Cerebellar cortex (tissue), 1 donor: Measurements from ENCODE around the gene PHLDB2.

Source experiments
- DNase-seq: peaks from one replicate; pipeline ENCODE4 v3.0.0-alpha.2; 2015; ENCODE audit warnings: low spot score

Gene PHLDB2

DNA sequence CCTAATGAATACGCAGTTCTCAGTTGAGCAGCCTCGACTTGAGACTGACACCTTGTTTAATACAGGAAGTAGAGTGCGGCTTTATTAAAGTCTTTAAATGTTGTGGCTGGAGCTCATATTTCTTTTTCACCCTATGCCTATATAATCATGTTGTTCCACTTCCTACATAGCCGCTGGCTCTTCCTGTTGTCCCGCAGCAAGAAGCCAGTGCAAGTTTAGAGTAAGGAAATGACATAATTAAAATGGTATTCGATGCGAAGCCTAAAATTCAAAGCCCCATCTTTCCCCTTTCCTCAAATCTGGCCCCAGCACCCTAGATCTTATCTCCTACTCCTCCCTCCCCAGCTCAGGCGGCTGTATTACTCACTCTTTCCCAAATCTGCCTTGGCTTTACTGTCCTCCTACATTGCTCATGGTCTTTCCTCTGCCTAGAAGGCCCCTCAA, 7.5 kb upstream of the PHLDB2 start:
- DNase-seq = no peak

DNA sequence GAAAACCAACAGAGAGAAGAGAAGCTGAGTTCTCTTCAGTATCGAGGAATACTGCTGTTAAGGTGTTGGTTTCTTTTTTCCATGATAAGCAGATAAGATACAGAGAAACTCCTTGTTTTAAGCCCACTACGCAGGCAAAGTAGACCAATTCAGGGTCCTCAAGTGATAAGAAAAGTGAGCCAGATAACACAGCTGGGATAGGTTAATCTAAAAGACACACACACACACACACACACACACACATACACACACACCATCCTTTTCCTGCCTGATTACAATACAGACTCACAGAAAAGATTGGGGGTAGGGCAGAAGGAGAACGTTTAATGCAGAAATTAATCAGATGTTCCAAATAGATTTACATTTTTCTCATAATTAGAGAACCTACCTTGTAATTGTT, 6.5 kb upstream of the PHLDB2 start:
- no peak for DNase-seq

DNA sequence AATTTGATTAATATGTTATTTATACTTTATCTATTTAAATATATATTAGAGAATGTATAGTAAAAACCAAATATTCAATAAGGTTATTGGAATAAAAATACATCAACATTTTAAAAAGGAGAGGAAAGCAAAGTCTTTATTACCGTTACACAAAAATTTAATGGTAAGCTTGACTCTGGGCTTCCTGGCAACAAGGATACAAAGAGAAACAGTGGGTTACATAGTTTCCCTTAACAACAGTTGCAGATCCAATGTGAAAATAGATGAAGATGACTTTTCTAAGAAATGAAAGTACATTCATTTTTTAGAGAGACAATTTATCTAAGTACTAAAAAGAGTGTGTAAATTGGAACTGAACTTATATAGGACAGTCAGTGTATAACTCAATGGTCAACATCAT, 6.0 kb upstream of the PHLDB2 start:
- no peak for DNase-seq

DNA sequence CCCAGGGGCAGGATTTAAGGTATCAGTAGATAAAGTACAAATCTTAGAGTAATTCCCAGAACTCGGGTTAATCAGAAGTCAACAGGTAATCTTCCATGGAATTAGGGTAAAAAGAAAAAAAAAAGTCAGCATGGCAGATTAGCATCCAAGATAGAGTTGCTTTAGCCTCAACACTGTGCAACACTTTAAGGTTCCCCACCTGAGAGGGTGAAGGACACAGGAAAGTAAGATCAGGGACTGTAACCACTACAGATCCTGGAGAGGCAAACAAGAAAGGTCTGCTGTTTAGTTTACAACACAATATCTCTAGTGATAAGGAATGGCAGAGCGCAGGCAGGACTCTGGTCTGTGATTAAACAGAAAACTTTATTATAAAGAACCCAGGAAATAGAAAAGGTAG, 4.1 kb upstream of the PHLDB2 start:
- no peak for DNase-seq

DNA sequence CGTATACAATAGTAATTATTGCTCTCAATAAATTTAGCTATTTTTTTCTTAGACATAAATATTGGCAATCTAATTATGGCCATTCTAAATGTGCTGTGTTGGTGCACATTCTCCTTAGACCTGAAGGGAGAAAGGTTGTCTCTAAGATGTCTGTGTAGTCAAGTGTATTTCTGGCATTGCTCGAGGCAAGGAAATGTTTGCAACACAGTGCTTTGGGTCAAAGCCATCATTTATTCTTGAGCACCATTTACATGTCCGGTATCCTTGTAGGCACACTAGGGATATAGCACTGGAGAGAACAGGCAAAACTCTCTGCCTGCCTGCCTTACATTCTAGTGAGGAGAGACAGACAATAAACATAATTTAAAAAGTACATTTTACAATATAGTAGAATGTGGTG, 2.6 kb upstream of the PHLDB2 start:
- no peak for DNase-seq

DNA sequence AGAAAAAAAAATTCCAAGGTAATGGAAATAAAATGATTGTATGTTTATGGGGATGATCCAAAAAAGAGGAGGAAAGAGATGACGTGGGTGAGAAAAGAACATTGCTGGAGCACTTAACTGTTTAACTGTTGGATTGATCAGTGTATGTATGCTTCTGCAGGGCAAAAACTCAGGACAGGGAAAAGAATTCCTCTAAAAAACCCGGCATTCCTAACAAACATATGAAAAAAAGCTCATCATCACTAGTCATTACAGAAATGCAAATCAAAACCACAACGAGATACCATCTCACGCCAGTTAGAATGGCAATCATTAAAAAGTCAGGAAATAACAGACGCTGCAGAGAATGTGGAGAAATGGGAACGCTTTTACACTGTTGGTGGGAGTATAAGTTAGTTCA, 1.6 kb upstream of the PHLDB2 start:
- no peak for DNase-seq

DNA sequence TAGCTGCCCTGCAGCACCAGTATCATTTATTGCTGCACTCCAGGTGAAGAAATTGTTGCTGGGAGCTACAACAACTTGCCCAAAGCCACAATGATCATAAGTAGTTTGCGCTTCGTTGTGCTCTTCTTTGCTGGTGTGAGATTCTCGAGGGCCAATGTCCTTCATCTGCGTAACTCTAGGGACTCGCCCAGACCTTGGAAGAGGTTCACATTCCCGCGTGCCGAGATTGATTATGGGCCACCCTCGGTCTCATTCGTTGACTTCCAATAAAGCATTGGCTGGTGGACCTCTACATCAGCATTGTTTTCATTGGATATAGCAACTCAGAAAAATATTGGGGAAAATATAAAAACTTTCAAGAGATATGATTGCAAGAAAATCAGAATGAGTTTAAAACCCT, 423 bp upstream of the PHLDB2 start:
- no peak for DNase-seq

DNA sequence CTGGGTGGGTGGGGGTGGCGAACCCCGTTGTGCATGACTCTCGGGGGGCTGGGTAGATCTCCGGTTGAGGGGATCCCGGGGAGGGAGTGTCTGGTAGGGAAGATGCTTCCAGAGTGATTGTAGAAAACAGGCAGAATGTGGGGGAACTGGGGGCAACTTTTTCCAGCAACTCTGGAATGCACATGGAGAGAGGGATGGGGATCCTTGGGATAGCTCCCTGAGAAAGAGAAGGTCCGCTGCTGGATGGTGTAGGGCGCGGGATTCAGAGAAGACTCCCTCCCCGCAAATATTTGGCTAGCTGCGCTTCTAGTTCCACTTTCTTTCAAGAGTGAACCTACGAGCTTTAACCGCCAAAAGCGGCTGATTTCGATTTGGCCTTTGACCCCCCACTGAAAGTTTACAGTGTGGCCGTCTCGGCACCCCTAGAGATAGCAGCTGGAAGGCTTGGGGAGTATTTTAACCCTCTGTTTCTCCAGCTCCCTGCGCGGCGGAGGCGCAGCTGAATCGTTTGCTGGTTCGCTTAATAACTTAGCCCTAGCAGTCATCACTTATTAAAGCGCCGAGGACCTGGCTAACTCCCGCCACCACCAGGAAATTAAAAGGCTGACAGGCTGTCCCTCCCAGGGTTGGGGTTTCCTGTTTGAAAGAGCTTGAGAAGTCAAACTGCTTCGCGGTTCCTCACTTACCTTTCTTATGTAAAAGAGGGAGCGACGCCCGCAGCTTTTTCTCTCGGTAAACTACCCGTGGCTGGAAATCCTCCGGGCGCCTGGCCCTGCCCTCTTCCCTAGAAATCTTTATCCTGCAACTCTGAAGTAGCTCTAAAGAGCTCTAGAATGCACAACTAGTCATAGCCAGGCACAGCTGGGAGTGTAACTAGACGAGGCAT, 1.2 kb downstream of the PHLDB2 start:
- DNase-seq = peak; percentile 21

DNA sequence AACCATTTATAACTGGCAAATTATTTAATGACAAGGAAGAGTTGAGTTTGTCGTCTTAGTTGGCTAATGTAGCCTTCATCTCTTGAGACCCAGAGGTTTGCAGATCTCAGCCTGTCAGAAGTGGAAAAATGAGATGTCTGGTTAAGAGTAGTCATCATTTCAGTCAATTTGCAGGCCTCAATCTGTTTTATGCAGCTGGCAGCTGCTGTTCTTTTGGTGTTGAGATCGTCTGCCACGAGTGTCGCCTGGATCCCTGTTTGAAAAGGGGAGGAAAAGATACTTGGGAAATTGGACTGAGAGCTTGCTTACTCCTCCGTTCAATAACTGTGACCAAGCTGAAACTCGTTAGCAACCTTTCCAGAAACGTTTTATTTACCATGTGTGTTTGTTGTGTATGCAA, 2.3 kb downstream of the PHLDB2 start:
- DNase-seq = no peak

DNA sequence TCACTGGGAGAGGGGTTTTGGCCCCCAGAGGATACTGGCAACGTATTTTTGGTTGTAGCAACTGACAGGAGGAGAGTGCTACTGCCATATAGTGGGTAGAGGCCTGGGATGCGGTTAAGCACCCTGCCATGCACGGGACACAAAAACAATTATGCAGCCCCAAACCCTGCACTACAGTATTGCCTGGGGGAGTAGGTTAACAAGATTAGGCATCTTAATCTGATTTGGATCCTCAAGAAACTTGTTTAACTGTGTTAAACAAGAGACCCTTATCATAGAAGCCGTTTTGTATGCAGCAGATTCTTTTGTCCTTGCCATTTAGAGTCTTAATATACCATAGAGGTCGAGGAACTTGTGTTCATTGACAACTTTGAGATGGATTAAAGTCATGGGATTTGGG, 3.4 kb downstream of the PHLDB2 start:
- DNase-seq = no peak

DNA sequence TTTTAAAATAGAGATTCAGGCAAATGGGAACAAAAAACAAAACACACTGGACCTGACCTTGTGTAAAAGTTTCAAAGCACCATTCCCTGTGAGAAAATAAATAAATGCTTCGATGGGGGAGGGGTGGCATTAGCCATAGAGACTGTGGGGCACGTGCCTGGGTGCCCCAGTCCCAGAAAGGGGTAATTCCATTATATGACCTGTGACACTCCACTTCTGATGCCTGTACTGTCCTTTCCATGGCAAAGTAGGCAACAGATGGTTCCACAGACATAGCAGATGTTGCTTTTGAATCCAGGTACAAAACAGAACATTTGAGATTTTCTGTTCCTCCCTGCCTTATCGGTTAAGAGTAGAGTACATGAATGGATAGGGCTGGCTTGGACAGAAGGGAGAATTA, 3.9 kb downstream of the PHLDB2 start:
- DNase-seq = no peak

DNA sequence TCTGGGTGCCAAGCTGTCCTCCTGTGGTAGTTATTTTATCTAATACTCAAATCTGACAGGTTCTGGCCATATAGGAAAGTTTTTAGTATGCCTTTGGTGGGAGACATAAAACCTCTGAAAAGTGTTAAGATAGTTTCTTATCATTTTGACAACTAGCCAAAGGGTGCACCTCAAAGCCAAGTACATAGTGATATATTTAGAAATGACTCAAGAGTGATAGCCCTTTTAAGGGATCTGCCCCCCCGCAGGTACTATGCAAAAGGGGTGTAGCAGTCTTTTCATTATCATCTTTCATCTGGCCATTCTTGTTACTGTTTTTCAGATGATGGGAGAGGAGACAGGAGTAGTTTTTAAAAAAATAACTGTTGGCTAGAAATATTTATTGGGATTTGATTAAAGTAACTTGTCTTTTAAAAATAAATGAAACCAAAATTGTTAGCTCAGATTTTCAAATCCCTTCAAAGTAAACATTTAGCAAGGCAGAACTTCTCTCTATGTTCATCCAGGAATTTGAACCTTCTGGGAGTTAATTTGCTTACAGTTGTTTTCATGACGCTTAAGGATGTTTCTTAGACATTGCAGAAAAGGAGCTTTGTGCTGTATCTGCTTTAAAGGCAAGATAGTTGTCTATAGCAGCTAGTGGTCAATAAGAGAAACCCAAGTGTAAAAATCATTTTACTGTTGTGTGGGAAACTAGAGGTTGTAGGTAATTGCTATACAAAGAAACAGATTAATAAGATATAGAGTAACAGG, 5.1 kb downstream of the PHLDB2 start:
- DNase-seq = no peak

DNA sequence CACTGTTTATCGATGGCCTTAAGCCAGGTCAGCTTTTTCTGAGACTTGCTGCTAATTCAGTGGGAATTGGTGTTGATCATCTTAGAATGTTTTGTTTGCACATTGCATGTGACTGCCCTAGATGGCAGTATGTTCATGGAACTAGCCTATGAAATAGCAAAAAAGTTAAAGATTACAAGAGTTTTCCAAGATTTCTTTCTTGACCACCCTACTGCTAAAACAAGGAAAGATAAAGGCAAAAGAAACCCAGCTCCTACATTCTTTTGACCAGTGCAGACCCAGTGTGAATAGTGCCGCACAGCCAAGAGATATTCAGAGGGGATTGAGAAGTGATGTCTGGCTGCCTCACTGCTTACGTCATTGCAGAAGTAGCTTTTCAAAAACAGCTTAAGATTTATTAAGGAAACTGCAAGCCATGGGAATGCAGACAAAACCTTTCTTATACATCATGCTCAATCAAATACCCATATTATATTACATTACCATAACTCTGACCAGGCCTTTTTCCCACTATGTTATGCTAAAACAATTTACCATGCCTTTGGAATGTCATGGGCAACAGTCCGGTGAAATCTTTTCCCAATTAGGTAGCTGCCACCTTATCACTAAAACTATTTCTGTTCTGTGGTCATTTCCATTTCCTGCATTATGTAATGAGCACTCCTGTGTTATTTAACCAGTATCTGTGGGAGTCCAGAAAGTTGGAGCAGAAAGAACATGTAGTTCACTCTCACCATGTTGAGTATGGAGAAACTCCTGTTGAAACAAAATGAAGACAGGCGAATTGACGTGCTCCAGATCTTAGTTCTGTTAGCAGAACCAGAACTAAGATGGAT, 6.0 kb downstream of the PHLDB2 start:
- DNase-seq = no peak

DNA sequence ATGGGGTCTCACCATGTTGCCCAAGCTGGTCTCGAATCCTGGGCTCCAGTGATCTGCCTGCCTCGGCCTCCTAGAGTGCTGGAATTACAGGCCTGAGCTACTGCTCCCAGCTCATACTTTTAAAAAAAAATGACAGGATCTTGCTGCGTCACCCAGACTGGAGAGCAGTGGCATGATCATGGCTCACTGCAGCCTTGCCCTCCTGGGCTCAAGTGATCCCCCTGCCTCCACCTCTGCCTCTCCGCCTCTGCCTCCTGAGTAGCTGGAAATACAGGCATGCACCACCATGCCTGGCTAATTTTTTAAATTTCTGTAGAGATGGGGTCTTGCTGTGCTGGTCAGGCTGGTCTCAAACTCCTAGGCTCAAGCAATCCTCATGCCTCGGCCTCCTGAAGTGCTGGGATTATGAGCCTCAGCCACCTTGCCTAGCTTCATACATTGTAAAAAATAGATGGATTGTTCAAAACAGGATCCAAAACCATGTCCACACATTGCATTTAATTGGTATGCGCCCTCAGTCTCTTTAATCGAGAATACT, 8.9 kb downstream of the PHLDB2 start:
- DNase-seq = no peak

DNA sequence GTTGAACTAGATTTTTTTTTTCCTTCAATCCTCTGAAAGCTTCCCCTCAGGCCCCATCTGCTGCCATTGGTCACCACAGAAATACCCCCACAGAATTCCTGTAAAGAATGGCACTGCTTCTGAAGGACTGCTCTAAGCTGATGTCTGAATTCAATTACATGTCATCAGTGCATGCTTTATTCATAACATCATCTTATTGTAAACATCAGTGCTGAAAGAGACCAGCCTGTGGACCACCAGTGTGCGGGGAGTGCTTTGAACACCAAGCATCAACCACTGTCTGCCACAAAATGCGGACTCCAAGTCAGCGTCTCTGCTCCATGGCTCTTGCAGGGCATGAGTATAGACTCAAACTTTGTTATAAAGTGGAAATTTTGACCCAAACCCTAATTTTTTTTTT, 11.6 kb downstream of the PHLDB2 start:
- DNase-seq = no peak

DNA sequence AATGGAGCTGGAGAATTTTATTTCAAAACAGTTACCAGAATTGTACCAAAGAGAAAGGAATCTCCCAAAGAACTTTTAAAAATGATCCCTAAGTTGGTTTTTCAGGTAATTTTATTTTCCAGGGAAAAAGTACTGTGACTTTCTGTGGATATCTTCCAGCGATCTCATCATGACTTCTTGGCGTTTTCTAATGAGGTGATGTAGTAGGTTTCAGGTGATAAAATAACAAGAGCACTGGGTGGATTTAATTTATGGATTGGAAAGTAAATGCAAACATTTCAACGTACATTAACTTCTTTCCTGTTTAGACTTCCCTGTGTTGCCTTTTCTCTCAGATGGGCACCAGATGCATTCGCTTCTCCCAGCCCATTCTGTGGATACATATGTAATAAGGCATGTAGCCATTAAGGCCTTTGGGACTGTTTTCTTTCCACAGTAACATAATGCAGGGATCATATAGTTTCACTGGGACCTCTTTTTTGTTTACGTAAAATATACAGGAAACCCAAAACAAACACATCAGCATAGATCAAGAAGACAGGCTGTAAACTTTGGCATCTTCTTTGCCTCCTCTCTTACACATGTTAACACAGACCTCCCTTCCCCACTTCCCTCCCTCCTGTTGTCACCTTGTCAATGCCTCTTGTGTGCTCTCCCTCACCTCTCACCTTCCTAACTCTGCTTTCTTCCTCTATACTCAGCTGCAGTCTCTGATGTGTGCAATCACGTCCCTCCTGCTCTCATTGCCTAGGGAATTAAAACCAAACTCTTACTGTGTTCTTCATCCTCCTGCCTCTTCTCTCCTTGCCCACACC, 13.0 kb downstream of the PHLDB2 start:
- DNase-seq = no peak

DNA sequence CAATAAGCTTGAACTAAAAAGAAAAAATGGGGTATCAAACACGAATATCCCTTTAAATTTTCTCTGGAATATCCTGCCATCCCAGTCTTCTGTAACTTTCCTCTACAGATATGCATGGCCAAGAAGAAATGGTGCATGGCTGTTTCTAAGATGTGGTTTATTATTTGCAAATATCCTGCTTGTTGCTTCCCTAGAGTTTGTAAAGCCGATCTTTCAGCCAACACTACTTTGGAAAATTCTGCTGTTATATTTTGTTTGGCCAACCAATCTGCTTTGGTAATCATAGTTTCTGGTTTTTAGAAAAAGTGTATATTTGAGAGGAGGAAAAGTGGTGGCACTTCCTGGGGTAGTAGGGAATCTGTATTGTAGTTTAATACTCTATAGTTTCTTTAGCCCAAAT, 13.9 kb downstream of the PHLDB2 start:
- no peak for DNase-seq

DNA sequence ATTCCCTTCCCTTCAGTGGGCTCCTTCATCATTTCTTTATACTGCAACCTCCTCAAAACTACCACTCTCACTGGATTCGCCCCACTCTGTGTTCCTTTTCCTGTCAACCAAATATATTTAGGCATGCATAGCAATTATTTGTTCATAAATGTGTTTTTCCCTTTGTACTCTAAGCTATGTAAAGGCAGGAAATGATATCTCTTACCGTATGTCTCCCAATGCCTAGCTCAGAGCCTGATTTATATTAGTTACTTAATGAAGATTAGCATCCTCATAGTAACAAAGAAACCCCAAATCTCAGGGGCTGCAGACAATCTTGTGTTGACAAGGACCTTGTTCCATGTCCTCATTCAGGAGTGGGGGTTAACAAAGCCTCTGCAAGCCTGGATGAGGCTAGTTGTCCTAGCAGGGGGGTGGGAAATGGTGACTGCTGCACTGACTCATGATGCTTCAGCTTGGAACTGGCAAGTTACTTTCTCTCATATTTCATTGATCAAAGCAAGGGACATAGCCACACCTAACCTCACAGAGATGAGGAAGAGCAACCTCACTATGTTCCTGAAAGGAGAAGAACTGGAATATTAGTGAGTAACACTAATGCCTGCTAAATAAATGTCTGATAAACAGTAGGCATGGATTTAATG, 15.2 kb downstream of the PHLDB2 start:
- DNase-seq = no peak

DNA sequence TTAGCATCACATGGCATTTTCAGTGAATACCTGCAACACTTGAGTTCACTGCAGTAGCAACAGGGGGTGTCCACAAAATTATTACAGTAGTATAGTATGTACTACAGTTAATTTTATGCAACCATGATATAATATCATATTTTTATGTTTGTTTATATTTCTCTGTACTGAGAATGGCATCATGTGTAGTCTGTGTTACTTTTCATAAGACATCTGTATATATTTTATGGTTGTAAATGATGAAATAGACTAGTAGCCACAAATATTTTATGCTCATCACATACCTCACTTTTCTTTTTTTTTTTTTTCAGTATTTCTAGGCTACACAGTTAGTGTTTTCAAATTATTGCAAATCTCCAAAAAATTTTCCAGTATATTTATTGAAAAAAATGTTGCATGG, 22.4 kb downstream of the PHLDB2 start:
- DNase-seq = no peak

DNA sequence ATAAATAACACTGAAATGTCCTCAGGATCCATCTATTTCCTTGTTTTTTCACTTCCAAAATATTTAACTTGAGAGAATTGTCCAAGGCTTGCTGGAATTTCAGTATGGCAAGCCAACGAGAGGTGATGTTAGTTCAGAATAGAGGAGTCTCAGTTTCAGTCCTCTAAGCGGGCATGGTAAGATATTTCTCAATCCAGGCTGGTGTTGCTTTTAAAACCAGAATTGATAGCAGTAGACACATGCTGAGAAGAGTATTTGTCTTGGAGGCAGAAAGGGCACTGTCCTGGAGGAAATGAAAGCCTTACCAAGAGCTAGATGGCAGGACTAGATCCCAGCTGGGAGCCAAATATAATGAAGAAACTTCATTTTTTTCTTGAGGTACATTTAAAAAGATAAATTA, 23.1 kb downstream of the PHLDB2 start:
- no peak for DNase-seq

DNA sequence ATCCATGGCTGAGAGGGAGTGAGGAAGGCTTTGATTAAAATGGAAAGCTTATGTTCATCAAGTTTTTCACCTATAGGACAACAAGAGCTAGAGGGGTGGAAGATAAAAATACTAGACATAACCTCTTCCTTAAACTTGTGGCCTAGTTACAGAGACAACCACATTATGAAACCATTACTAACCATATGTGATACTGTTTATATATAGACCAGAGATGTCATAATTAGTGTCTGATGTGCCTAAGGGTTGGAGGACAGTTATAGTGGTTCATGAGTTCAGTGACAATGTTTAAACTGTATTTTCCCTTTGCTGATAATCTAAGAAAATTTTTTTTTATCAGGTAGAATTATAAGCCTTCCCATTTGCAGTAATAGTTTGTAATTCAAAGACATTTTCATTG, 23.7 kb downstream of the PHLDB2 start:
- no peak for DNase-seq
